ENCODE measurements around the gene DHRS11.

DNA sequence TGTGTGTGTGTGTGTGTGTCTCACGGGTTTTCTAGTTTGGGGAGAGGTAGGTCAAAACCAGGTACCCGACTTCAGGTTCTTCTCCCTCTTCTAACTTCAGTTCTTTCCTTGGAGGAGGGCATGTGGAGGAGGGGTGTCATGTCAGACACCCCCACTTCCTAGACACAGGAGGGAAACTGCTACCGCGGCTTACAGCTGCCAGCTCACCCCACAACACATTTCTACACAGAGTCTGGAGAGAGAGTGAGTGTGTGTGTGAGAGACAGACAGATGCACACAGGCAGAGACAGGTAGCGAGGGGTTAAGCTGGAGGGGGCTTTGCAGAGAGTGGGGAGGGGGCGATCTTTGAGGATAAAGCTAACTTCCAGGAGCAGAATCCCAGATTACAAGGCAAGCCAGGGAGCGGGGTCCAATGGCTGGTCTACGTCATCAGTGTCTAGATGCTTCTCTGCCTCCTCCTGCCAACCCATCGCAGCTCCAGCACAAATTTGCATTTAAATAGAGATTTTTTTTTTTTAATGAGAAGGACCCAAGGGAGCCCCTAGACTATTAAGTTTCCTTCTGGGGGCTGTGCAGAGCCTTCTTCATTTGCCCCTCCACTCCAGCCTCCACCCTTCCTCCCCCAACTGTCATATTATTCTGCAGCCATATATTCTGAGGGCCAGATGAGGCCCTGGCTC is 58.6 kb downstream of the DHRS11 start:
- TF ChIP-seq, protein P1, sequence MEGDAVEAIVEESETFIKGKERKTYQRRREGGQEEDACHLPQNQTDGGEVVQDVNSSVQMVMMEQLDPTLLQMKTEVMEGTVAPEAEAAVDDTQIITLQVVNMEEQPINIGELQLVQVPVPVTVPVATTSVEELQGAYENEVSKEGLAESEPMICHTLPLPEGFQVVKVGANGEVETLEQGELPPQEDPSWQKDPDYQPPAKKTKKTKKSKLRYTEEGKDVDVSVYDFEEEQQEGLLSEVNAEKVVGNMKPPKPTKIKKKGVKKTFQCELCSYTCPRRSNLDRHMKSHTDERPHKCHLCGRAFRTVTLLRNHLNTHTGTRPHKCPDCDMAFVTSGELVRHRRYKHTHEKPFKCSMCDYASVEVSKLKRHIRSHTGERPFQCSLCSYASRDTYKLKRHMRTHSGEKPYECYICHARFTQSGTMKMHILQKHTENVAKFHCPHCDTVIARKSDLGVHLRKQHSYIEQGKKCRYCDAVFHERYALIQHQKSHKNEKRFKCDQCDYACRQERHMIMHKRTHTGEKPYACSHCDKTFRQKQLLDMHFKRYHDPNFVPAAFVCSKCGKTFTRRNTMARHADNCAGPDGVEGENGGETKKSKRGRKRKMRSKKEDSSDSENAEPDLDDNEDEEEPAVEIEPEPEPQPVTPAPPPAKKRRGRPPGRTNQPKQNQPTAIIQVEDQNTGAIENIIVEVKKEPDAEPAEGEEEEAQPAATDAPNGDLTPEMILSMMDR (IDR thresholded peaks at IDR 0.05): no peak
- no peak for TF ChIP-seq MXI1 (IDR thresholded peaks at IDR 0.05; ENCODE audit: low read depth, low read length)
- no peak for TF ChIP-seq NRF1 (IDR thresholded peaks at IDR 0.05; ENCODE audit: low read depth, low read length)
- TF ChIP-seq YY1 (IDR thresholded peaks at IDR 0.05; ENCODE audit: low read depth): no peak
- TF ChIP-seq SMC3 (IDR thresholded peaks at IDR 0.05; ENCODE audit: low read depth, low read length): no peak
- TF ChIP-seq, protein P2, sequence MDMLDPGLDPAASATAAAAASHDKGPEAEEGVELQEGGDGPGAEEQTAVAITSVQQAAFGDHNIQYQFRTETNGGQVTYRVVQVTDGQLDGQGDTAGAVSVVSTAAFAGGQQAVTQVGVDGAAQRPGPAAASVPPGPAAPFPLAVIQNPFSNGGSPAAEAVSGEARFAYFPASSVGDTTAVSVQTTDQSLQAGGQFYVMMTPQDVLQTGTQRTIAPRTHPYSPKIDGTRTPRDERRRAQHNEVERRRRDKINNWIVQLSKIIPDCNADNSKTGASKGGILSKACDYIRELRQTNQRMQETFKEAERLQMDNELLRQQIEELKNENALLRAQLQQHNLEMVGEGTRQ (IDR thresholded peaks at IDR 0.05; ENCODE audit: borderline replicate concordance, low read depth, low read length): no peak
- TF ChIP-seq, protein P3, sequence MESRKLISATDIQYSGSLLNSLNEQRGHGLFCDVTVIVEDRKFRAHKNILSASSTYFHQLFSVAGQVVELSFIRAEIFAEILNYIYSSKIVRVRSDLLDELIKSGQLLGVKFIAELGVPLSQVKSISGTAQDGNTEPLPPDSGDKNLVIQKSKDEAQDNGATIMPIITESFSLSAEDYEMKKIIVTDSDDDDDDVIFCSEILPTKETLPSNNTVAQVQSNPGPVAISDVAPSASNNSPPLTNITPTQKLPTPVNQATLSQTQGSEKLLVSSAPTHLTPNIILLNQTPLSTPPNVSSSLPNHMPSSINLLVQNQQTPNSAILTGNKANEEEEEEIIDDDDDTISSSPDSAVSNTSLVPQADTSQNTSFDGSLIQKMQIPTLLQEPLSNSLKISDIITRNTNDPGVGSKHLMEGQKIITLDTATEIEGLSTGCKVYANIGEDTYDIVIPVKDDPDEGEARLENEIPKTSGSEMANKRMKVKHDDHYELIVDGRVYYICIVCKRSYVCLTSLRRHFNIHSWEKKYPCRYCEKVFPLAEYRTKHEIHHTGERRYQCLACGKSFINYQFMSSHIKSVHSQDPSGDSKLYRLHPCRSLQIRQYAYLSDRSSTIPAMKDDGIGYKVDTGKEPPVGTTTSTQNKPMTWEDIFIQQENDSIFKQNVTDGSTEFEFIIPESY (IDR thresholded peaks at IDR 0.05; ENCODE audit: borderline replicate concordance, low read depth): no peak
- TF ChIP-seq CHD2 (IDR thresholded peaks at IDR 0.05; ENCODE audit: low read length, partially characterized antibody): no peak
- TF ChIP-seq TAF1 (IDR thresholded peaks at IDR 0.05; ENCODE audit: borderline replicate concordance, low read depth, low read length): no peak
- TF ChIP-seq MEF2A (IDR thresholded peaks at IDR 0.05; ENCODE audit: borderline replicate concordance, low read depth): no peak
- TF ChIP-seq, protein P4, sequence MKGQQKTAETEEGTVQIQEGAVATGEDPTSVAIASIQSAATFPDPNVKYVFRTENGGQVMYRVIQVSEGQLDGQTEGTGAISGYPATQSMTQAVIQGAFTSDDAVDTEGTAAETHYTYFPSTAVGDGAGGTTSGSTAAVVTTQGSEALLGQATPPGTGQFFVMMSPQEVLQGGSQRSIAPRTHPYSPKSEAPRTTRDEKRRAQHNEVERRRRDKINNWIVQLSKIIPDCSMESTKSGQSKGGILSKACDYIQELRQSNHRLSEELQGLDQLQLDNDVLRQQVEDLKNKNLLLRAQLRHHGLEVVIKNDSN (IDR thresholded peaks at IDR 0.05; ENCODE audit: borderline replicate concordance, low read depth): no peak
- no peak for TF ChIP-seq RCOR1 (IDR thresholded peaks at IDR 0.05; ENCODE audit: low read length)
- no peak for TF ChIP-seq TCF12 (IDR thresholded peaks at IDR 0.05)
- no peak for TF ChIP-seq EP300 (IDR thresholded peaks at IDR 0.05; ENCODE audit: borderline replicate concordance in 1 of 2, low read depth in 1 of 2, low read length in 1 of 2)
